Measurements from ENCODE around the gene VPS37B.
"Not testable (repeated sequence)": the region's sequence is repeated elsewhere in the genome, so short reads cannot be mapped to it uniquely, and the experiment has no call there.

The VPS37B gene

DNA sequence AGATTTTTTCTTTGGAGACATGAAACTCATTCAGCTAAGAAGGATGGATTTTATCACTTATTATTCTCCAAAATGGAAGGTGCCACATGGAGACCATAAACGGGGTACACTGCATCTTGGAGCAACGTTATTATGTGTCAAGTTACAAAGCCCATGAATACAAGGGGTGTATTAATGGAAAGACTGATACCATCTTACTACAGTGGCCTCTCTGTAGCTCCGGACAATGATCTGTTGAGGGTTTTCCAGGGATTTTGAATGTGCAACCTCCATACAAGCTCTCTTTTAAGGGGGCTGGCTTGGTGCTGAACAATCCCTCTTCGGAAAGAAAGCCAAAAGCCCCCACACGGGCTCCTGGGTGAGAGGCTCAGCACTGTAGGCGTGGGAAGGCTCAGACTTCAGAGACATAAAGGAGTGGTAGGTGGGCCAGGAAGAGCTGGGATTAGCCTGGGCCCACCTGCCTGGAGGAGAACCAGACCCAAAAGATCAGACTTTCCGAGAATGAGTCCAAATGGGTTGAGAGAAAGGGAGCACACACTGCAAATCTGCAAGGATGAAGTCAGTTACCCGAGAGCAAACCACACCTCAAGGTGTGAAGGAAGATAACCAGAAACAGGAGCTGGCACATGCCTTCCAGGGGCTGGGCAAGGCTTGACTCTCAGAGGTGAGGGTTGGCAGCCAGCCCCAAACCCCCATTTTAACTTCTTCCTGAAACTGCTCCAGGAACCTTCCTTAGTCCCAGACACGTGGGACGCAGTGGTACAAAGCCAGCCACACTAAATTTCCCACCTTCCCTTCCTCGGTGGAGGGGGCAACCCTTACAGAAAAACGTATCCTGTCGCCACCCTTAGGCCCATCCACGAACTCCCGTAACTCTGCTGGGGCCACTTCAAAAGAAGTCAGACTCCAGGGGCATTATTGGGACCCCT, 1.5 kb downstream of the VPS37B start:
- no peak for TF ChIP-seq CTCF (IDR thresholded peaks at IDR 0.05; ENCODE audit: control insufficient read depth, extremely low read depth, insufficient read depth)
- peak overlapping the region; percentile 74 for H3K4me3 ChIP-seq (ENCODE audit: low read depth, low read length)
- DNase-seq (ENCODE audit: low read depth), result no peak

- DNase-seq (ENCODE audit: low read depth), result no peak
- no peak for TF ChIP-seq CTCF (IDR thresholded peaks at IDR 0.05; ENCODE audit: control insufficient read depth, extremely low read depth, insufficient read depth)
- H3K4me3 ChIP-seq (ENCODE audit: low read depth, low read length), result no peak overlapping the region
These were observed 2.4 kb downstream of the VPS37B start for GRCh38 chr12:122893208-122894153.

DNA sequence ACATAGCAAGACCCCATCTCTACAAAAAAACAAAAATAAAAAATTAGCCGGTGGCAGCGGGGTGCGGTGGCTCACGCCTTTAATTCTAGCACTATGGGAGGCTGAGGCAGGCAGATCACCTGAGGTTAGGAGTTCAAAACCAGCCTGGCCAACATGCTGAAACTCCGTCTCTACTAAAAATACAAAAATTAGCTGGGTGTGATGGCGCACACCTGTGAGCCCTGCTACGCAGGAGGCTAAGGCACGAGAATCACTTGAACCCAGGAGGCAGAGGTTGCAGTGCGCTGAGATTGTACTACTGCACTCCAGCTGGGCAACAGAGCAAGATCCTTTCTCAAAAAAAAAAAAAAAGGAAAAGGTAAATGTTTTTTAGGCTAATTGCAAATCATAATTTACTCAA, 3.2 kb downstream of the VPS37B start:
- not testable (repeated sequence) for DNase-seq (ENCODE audit: low read depth); H3K4me3 ChIP-seq (ENCODE audit: low read depth, low read length)

DNA sequence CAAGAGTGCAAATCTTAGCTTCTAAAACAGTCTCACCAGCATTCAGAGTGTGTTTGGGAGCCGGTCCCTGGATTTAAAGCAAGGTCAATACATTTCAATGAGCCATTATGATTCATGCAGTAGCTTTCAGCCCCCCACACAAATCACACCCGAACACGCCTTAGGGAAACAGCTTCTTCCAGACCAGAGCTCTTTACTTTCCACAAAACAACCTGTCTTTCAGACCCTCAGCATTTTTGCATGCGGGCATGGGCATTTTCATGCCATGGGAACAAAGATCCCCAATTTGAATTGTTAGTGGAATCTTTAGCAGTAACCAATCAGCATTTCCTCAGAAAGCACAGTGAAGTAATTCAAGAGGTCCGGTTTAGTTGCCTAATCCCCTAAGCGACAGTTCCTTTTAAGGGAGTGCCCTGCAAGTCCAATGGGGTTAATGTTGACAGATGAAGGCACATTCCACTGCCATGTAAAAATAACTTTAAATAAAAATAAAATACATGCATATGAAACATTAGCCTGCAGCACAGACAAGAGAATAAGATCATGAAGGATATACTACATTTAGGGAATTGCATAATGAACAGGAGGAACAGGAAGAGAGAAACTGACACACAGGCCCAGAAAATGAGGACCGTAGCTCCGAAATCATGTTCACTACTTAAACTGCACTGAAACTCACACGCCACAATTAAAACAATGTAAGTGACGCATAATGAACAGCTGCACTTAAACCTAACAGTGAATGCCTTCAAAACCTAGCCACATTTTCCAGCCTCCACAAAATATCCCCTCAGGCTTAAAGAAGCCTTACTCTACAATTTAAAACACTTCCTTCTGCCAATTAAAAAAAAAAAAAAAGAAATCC, 4.0 kb downstream of the VPS37B start:
- DNase-seq (ENCODE audit: low read depth), result no peak
- no peak overlapping the region for H3K4me3 ChIP-seq (ENCODE audit: low read depth, low read length)
- TF ChIP-seq CTCF (IDR thresholded peaks at IDR 0.05; ENCODE audit: control insufficient read depth, extremely low read depth, insufficient read depth), result no peak

GRCh38 chr12:122889761-122890520, 6.0 kb downstream of the VPS37B start:
- DNase-seq (ENCODE audit: low read depth), result no peak
- TF ChIP-seq CTCF (IDR thresholded peaks at IDR 0.05; ENCODE audit: control insufficient read depth, extremely low read depth, insufficient read depth), result no peak

DNA sequence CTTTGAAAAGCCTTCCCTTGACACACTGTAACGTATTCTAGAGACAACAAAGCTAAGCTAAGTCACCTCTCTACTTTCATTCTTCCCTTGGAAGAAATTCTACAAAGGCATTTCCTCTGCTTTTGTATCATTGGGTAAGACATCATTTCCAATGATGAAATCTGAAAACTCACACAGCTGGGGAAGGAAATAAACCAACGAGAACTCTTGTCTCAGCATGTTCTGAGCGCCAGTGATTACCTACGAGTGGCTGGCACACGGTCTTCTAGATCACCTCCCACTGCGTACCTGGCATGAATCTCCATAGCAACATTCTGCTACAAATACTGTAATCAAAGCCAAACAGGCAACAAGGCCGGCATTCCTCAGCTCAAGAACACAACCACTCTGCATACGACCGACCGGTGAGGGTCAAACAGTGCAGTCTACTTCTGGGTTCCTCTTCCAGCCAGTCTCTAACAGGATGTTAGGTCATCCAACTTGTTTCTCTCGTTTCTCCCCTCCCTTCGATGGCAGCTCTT, 7.6 kb downstream of the VPS37B start:
- DNase-seq (ENCODE audit: low read depth), result peak; percentile 95
- peak overlapping the region; percentile 42 for H3K4me3 ChIP-seq (ENCODE audit: low read depth, low read length)
- TF ChIP-seq CTCF (IDR thresholded peaks at IDR 0.05; ENCODE audit: control insufficient read depth, extremely low read depth, insufficient read depth), result no peak

More at GRCh38 chr12:122889761-122890520, 6.0 kb downstream of the VPS37B start:
- no peak overlapping the region for H3K4me3 ChIP-seq (ENCODE audit: low read depth, low read length)

Data from LNCaP clone FGC (cell line).